ENCODE results near the gene SDS. TPM values are rescaled to one million over a fixed set of nuclear protein-coding genes. Genes with fewer than 3 reads are reported as not detected.

SDS gene
- total RNA-seq, 2 donors from 2014 or later: not detected

GRCh38 chr12:113401066-113402000, 2.4 kb downstream of the SDS start:
- ATAC-seq (replicated peaks in 1 of 2): no peak
- Mint-ChIP-seq H3K4me1 (ENCODE audit: low read depth) (no peaks in the 10 kb centered on the region), H3K9me3 (no peaks in the 10 kb centered on the region), H3K4me3 (no peak overlapping the region), H3K27ac (no peak overlapping the region), H3K36me3 (ENCODE audit: insufficient read depth in 2 of 2) (no peaks in the 10 kb centered on the region), H3K27me3 (ENCODE audit: low read depth) (no peaks in the 10 kb centered on the region)
- no peak for DNase-seq

- DNase-seq (no peak), ATAC-seq (replicated peaks in 1 of 2) (no peak)
- no peaks in the 10 kb centered on the region for H3K4me1 Mint-ChIP-seq (ENCODE audit: low read depth)
- no peak overlapping the region for H3K27ac Mint-ChIP-seq
- no peaks in the 10 kb centered on the region for H3K36me3 Mint-ChIP-seq (ENCODE audit: insufficient read depth in 2 of 2)
- H3K4me3 Mint-ChIP-seq: no peak overlapping the region
- no peaks in the 10 kb centered on the region for H3K27me3 Mint-ChIP-seq (ENCODE audit: low read depth)
- no peaks in the 10 kb centered on the region for H3K9me3 Mint-ChIP-seq
These were observed 3.3 kb downstream of the SDS start for GRCh38 chr12:113400362-113400761.

- no peaks in the 10 kb centered on the region for H3K36me3 Mint-ChIP-seq (ENCODE audit: insufficient read depth in 2 of 2)
- no peak for ATAC-seq (replicated peaks in 1 of 2)
These were observed 4.2 kb downstream of the SDS start for GRCh38 chr12:113399490-113399889.

GRCh38 chr12:113398346-113399290, 5.1 kb downstream of the SDS start:
- no peaks in the 10 kb centered on the region for H3K36me3 Mint-ChIP-seq (ENCODE audit: insufficient read depth in 2 of 2)
- ATAC-seq (replicated peaks in 1 of 2): no peak
- H3K4me1 Mint-ChIP-seq (ENCODE audit: low read depth): no peaks in the 10 kb centered on the region
- no peak overlapping the region for H3K27ac Mint-ChIP-seq
- DNase-seq: no peak
- H3K27me3 Mint-ChIP-seq (ENCODE audit: low read depth): no peaks in the 10 kb centered on the region
- H3K9me3 Mint-ChIP-seq: no peaks in the 10 kb centered on the region
- H3K4me3 Mint-ChIP-seq: no peak overlapping the region

More at GRCh38 chr12:113399490-113399889, 4.2 kb downstream of the SDS start:
- Mint-ChIP-seq H3K4me1 (ENCODE audit: low read depth) (no peaks in the 10 kb centered on the region), H3K4me3 (no peak overlapping the region), H3K27me3 (ENCODE audit: low read depth) (no peaks in the 10 kb centered on the region), H3K9me3 (no peaks in the 10 kb centered on the region), H3K27ac (no peak overlapping the region)
- DNase-seq: no peak

GRCh38 chr12:113397497-113398197, 6.0 kb downstream of the SDS start:
- H3K27me3 Mint-ChIP-seq (ENCODE audit: low read depth): no peaks in the 10 kb centered on the region
- H3K27ac Mint-ChIP-seq: no peak overlapping the region

GRCh38 chr12:113396828-113397496, 6.7 kb downstream of the SDS start:
- H3K9me3 Mint-ChIP-seq: no peaks in the 10 kb centered on the region

More at GRCh38 chr12:113397497-113398197, 6.0 kb downstream of the SDS start:
- DNase-seq: no peak
- no peaks in the 10 kb centered on the region for H3K9me3 Mint-ChIP-seq
- H3K36me3 Mint-ChIP-seq (ENCODE audit: insufficient read depth in 2 of 2): no peaks in the 10 kb centered on the region
- no peaks in the 10 kb centered on the region for H3K4me1 Mint-ChIP-seq (ENCODE audit: low read depth)
- no peak for ATAC-seq (replicated peaks in 1 of 2)
- H3K4me3 Mint-ChIP-seq: no peak overlapping the region

GRCh38 chr12:113396200-113396599, 7.5 kb downstream of the SDS start:
- no peak for DNase-seq
- Mint-ChIP-seq H3K9me3 (no peaks in the 10 kb centered on the region), H3K27me3 (ENCODE audit: low read depth) (no peaks in the 10 kb centered on the region), H3K27ac (no peak overlapping the region), H3K4me1 (ENCODE audit: low read depth) (no peaks in the 10 kb centered on the region), H3K4me3 (no peak overlapping the region), H3K36me3 (ENCODE audit: insufficient read depth in 2 of 2) (no peaks in the 10 kb centered on the region)
- no peak for ATAC-seq (replicated peaks in 1 of 2)

More at GRCh38 chr12:113396828-113397496, 6.7 kb downstream of the SDS start:
- DNase-seq (no peak), ATAC-seq (replicated peaks in 1 of 2) (no peak)
- H3K36me3 Mint-ChIP-seq (ENCODE audit: insufficient read depth in 2 of 2): no peaks in the 10 kb centered on the region
- H3K27me3 Mint-ChIP-seq (ENCODE audit: low read depth): no peaks in the 10 kb centered on the region
- no peaks in the 10 kb centered on the region for H3K4me1 Mint-ChIP-seq (ENCODE audit: low read depth)
- H3K4me3 Mint-ChIP-seq: no peak overlapping the region
- no peak overlapping the region for H3K27ac Mint-ChIP-seq

GRCh38 chr12:113395119-113395518, 8.6 kb downstream of the SDS start:
- Mint-ChIP-seq H3K27me3 (ENCODE audit: low read depth) (no peaks in the 10 kb centered on the region), H3K4me1 (ENCODE audit: low read depth) (no peaks in the 10 kb centered on the region), H3K9me3 (no peaks in the 10 kb centered on the region), H3K4me3 (no peak overlapping the region), H3K36me3 (ENCODE audit: insufficient read depth in 2 of 2) (no peaks in the 10 kb centered on the region), H3K27ac (no peak overlapping the region)
- no peak for DNase-seq
- no peak for ATAC-seq (replicated peaks in 1 of 2)

- no peaks in the 10 kb centered on the region for H3K4me1 Mint-ChIP-seq (ENCODE audit: low read depth)
- H3K4me3 Mint-ChIP-seq: no peak overlapping the region
- peaks cover 0 to under 1% of the 10 kb centered on the region in 2 donors for H3K36me3 Mint-ChIP-seq (ENCODE audit: insufficient read depth in 2 of 2)
- no peaks in the 10 kb centered on the region for H3K9me3 Mint-ChIP-seq
- DNase-seq (no peak), ATAC-seq (replicated peaks in 1 of 2) (no peak)
- H3K27me3 Mint-ChIP-seq (ENCODE audit: low read depth): no peaks in the 10 kb centered on the region
- no peak overlapping the region for H3K27ac Mint-ChIP-seq
These were observed 9.9 kb downstream of the SDS start for GRCh38 chr12:113393749-113394148.

- H3K9me3 Mint-ChIP-seq: no peaks in the 10 kb centered on the region
- peaks cover 0 to 2% of the 10 kb centered on the region in 2 donors for H3K36me3 Mint-ChIP-seq (ENCODE audit: insufficient read depth in 2 of 2)
- no peaks in the 10 kb centered on the region for H3K4me1 Mint-ChIP-seq (ENCODE audit: low read depth)
- H3K27ac Mint-ChIP-seq: no peak overlapping the region
- DNase-seq (no peak), ATAC-seq (replicated peaks in 1 of 2) (no peak)
- no peaks in the 10 kb centered on the region for H3K27me3 Mint-ChIP-seq (ENCODE audit: low read depth)
- H3K4me3 Mint-ChIP-seq: no peak overlapping the region
These were observed 10.6 kb downstream of the SDS start for GRCh38 chr12:113392988-113393579.

GRCh38 chr12:113392520-113392919, 11.2 kb downstream of the SDS start:
- H3K27ac Mint-ChIP-seq: no peak overlapping the region

More at GRCh38 chr12:113392520-113392919, 11.2 kb downstream of the SDS start:
- Mint-ChIP-seq H3K4me1 (ENCODE audit: low read depth) (no peaks in the 10 kb centered on the region), H3K4me3 (no peak overlapping the region), H3K36me3 (ENCODE audit: insufficient read depth in 2 of 2) (peaks cover 0 to 2% of the 10 kb centered on the region in 2 donors), H3K9me3 (no peaks in the 10 kb centered on the region), H3K27me3 (ENCODE audit: low read depth) (no peaks in the 10 kb centered on the region)
- DNase-seq (no peak), ATAC-seq (replicated peaks in 1 of 2) (no peak)

Measured in activated T-cell treated with anti-CD3 and anti-CD28 coated beads, Interleukin-2, amount 50 U/mL, for 72 hours (primary cell).